GM12878 (cell line): ENCODE measurements around the gene ART4. TPM values are rescaled to one million over a fixed set of nuclear protein-coding genes. Genes with fewer than 3 reads are reported as not detected.

Source experiments
- ATAC-seq: fragments of 200-7000 bp; cut with Tn5 transposase; 3 replicates; pipeline ENCODE4 v1.9.1; 2020; ENCODE audit warnings: mild to moderate bottlenecking, moderate library complexity
- BruUV-seq: library from RNA; stranded (reverse); fragments of 400-500 nt; replicated peaks from 2 replicates; lab custom pipeline; 2021; lab: Mats Ljungman, UMichigan
- CTCF ChIA-PET: fragments of 300-600 bp; sonication (Branson Sonifier 250); formaldehyde crosslinking; extraction: SDS; loops from one replicate; lab custom pipeline; 2021; ENCODE audit warnings: inconsistent platforms; lab: Yijun Ruan, JAX
- POLR2A ChIA-PET: fragments of 350-600 bp; formaldehyde crosslinking; extraction: SDS; loops from one replicate; lab custom pipeline; 2021; ENCODE audit warnings: inconsistent platforms; lab: Charles Lee
- RAD21 ChIA-PET: fragments of 300-600 bp; sonication (Branson Sonifier 250); formaldehyde crosslinking; loops from one replicate; lab custom pipeline; 2023; ENCODE audit warnings: antibody characterized with exemption; ENCODE audit not compliant: unreplicated experiment; lab: Charles Lee
- SMC1A ChIA-PET: fragments of 300-600 bp; sonication (Branson Sonifier 250); formaldehyde crosslinking; loops from one replicate; lab custom pipeline; 2023; ENCODE audit not compliant: unreplicated experiment, uncharacterized antibody; lab: Charles Lee
- DNase-seq: peaks from one replicate; pipeline ENCODE4 v3.0.0-alpha.2; 2011; ENCODE audit warnings: low read depth, low spot score
- FAIRE-seq: peaks from 3 replicates; lab custom pipeline; 2011; peaks lifted over from hg19 to GRCh38; lab: Jason Lieb, UNC
- H2AFZ ChIP-seq: 2 replicates; pipeline ENCODE4 v1.6.0; 2011; ENCODE audit warnings: low read depth, low read length, control low read depth; ENCODE audit not compliant: control insufficient read depth
- H3K27ac ChIP-seq: 2 replicates; pipeline ENCODE4 v1.5.1; 2011; ENCODE audit warnings: control low read depth; ENCODE audit not compliant: control insufficient read depth, insufficient read depth
- H3K27me3 ChIP-seq, 2 experiments: replicated peaks in 1 of 2; 2 replicates each; pipeline versions ENCODE4 v1.6.0 to v1.6.1; 2011; ENCODE audit warnings: low read length in 1 of 2; ENCODE audit not compliant: control insufficient read depth in 2 of 2, insufficient read depth in 2 of 2
- H3K36me3 ChIP-seq, 2 experiments: 2 replicates each; pipeline ENCODE4 v1.5.1; 2011; ENCODE audit warnings: low read length in 1 of 2; ENCODE audit not compliant: control insufficient read depth in 2 of 2, insufficient read depth in 2 of 2
- H3K4me1 ChIP-seq: 2 replicates; pipeline ENCODE4 v1.6.1; 2011; ENCODE audit warnings: mild to moderate bottlenecking, low read length, moderate library complexity, mixed read lengths; ENCODE audit not compliant: control insufficient read depth, insufficient read depth
- H3K4me2 ChIP-seq: 2 replicates; pipeline ENCODE4 v1.6.0; 2011; ENCODE audit warnings: control low read depth; ENCODE audit not compliant: control insufficient read depth, insufficient read depth
- H3K4me3 ChIP-seq: fragments of 200-600 bp; sonication (generic); 2 replicates; pipeline ENCODE4 v1.5.1; 2016
- H3K79me2 ChIP-seq: 2 replicates; pipeline ENCODE4 v1.6.0; 2011; ENCODE audit warnings: low read length; ENCODE audit not compliant: control insufficient read depth, insufficient read depth
- H3K9ac ChIP-seq: 2 replicates; pipeline ENCODE4 v1.8.0; 2011; ENCODE audit warnings: low read length, control low read depth, mixed read lengths; ENCODE audit not compliant: control insufficient read depth, insufficient read depth
- H3K9me3 ChIP-seq: replicated peaks from 3 replicates; pipeline ENCODE4 v1.5.1; 2011; ENCODE audit warnings: mild to moderate bottlenecking, low read length; ENCODE audit not compliant: control insufficient read depth, insufficient read depth
- H4K20me1 ChIP-seq: 2 replicates; pipeline ENCODE4 v1.6.0; 2011; ENCODE audit not compliant: control insufficient read depth, insufficient read depth
- ETV6 ChIP-seq, 2 experiments: fragments of 450-650 bp in 1 of 2; IDR thresholded peaks in 1 of 2; conservative IDR thresholded peaks in 1 of 2; 2 replicates each; pipeline ENCODE4 v1.6.1; 2014; ENCODE audit warnings: antibody characterized with exemption in 1 of 2, borderline replicate concordance in 1 of 2, low read depth in 1 of 2, mild to moderate bottlenecking in 1 of 2, moderate library complexity in 1 of 2
- GABPA ChIP-seq: IDR thresholded peaks from 2 replicates; pipeline ENCODE4 v1.6.1; 2014; ENCODE audit warnings: antibody characterized with exemption, low read depth, mild to moderate bottlenecking, inconsistent platforms
- RAD21 ChIP-seq: IDR thresholded peaks from 2 replicates; pipeline ENCODE4 v1.6.1; 2011; ENCODE audit warnings: mild to moderate bottlenecking, low read depth, low read length, moderate library complexity; ENCODE audit not compliant: insufficient read depth
- STAT3 ChIP-seq: IDR thresholded peaks from 2 replicates; pipeline ENCODE4 v1.6.1; 2011; ENCODE audit warnings: low read depth, low read length, improper control_type of control experiment
- YBX1 ChIP-seq: fragments of 450-650 bp; IDR thresholded peaks from 2 replicates; pipeline ENCODE4 v1.6.1; 2016; ENCODE audit warnings: antibody characterized with exemption
- WGBS: methylation state at CpG from one replicate; pipeline ENCODE4 v1.1.6; 2016; ENCODE audit warnings: low lambda C conversion rate; ENCODE audit not compliant: insufficient replicate concordance, insufficient coverage; ENCODE audit errors: missing lambda C conversion rate; 5-methylcytosine and 5-hydroxymethylcytosine counted together
- in situ Hi-C: fragments of 300-500 bp; cut with MboI; formaldehyde crosslinking; loops from 9 replicates; pipeline ENCODE4 v1.14.3; 2018; ENCODE audit warnings: mixed read lengths
- intact Hi-C: fragments of 100-400 bp; cut with micrococcal nuclease; formaldehyde crosslinking; loops from one replicate; pipeline ENCODE4 v1.14.2; 2022; ENCODE audit not compliant: unreplicated experiment
- polyA plus RNA-seq, 11 experiments: library from polyadenylated mRNA; depleted of rRNA in 4 of 11; unstranded in 6 of 11; stranded (reverse) in 5 of 11; fragments of >200 nt; fragmentation: Nextera tagmentation in 4 of 11; fragmentation: Illumina TruSeq in 1 of 11; extraction: Ambion mirVana in 4 of 11; extraction: Trizol in 1 of 11; gene quantifications; 1 replicate in 1 of 11; 2 replicates in 10 of 11; pipeline versions ENCODE4 v1.2.1 to v1.2.3, GENCODE V29; 2011 to 2016; ENCODE audit warnings: inconsistent platforms in 2 of 11, missing spikeins in 2 of 11, low read depth in 1 of 11
- total RNA-seq, 4 experiments: library from RNA; depleted of rRNA in 3 of 4; stranded (reverse); fragments of >200 nt in 3 of 4; fragmentation: Illumina TruSeq in 1 of 4; extraction: Trizol in 1 of 4; gene quantifications; 2 replicates each; pipeline versions ENCODE4 v1.2.1 to v1.2.3, GENCODE V29; 2013 to 2021

The ART4 gene
- total and polyA plus RNA-seq, 10 of the 15 experiments (the other 5 are each of a cell fraction or from before 2014, with no cell fraction given), result 0.02 TPM; not detected in 9

GRCh38 chr12:14824012-14824634 is 19.2 kb downstream of the ART4 start:
- no peaks in the 10 kb centered on the region for H3K79me2 ChIP-seq
- no peak for DNase-seq
- ChIA-PET RAD21 (no interaction called here), SMC1A (interaction anchor here (1.3 kb wide), 1 partner anchor 40 kb away, joined by 4 read pairs; no protein-coding TSS in a partner anchor), CTCF (no interaction called here)
- no peak overlapping the region for H3K4me3 ChIP-seq
- intact Hi-C loops, result no loop called here
- WGBS, result 0% methylated on average over 1 of the region's 1 CpG
- TF ChIP-seq GABPA, result no peak
- TF ChIP-seq, all 136 proteins: peak for 0
- H4K20me1 ChIP-seq, result no peaks in the 10 kb centered on the region
- no peaks in the 10 kb centered on the region for H3K4me1 ChIP-seq
- FAIRE-seq (no peak), ATAC-seq (no peak)
- H3K9me3 ChIP-seq, result no peaks in the 10 kb centered on the region; the same call in 2 of the 3 replicates
- no peak overlapping the region for H3K4me2 ChIP-seq
- POLR2A ChIA-PET, result no interaction called here
- no peak overlapping the region for H3K27ac ChIP-seq
- H3K9ac ChIP-seq, result no peak overlapping the region
- in situ Hi-C loops, result no loop called here
- no peaks in the 10 kb centered on the region for H3K36me3 ChIP-seq
- H3K27me3 ChIP-seq, result no peaks in the 10 kb centered on the region
- no TSS peak for BruUV-seq
- H2AFZ ChIP-seq, result no peak overlapping the region

- 62% methylated on average over 3 of the region's 3 CpGs for WGBS
- TF ChIP-seq RAD21 (no peak), ETV6 (conservative IDR thresholded peaks at IDR 0.05 in 1 of 2, IDR thresholded peaks at IDR 0.05 in 1 of 2; ENCODE audit: borderline replicate concordance in 1 of 2, low read depth in 1 of 2) (no peak), YBX1 (no peak), STAT3 (no peak), GABPA (no peak)
- H3K9me3 ChIP-seq, result no peaks in the 10 kb centered on the region
- DNase-seq (no peak), FAIRE-seq (no peak), ATAC-seq (no peak)
- no peaks in the 10 kb centered on the region for H3K79me2 ChIP-seq
- H4K20me1 ChIP-seq, result no peaks in the 10 kb centered on the region
- in situ Hi-C loops, result no loop called here
- POLR2A ChIA-PET, result no interaction called here
- H3K27me3 ChIP-seq, result no peaks in the 10 kb centered on the region
- H2AFZ ChIP-seq, result no peak within 1 kb of the TSS
- no TSS peak for BruUV-seq
- no peaks in the 10 kb centered on the region for H3K36me3 ChIP-seq
- RAD21 ChIA-PET, result no interaction called here
- H3K27ac ChIP-seq, result no peak within 1 kb of the TSS
- CTCF ChIA-PET, result interaction anchor here (1.0 to 1.5 kb wide), 4 partner anchors 9 to 574 kb away, joined by 3 to 4 read pairs (median 4); a partner anchor contains a TSS
- no peak within 1 kb of the TSS for H3K4me2 ChIP-seq
- SMC1A ChIA-PET, result interaction anchor here (0.6 to 2.3 kb wide), 3 partner anchors 9 to 309 kb away, joined by 3 to 10 read pairs (median 3); no protein-coding TSS in a partner anchor
- intact Hi-C loops, result no loop called here
- H3K4me1 ChIP-seq, result no peaks in the 10 kb centered on the region
- no peak within 1 kb of the TSS for H3K4me3 ChIP-seq
- no peak within 1 kb of the TSS for H3K9ac ChIP-seq
Observed at GRCh38 chr12:14814014-14814413, 29.3 kb downstream of the ART4 start, which contains the start of gene SMCO3. Gene SMCO3, minus strand, starts transcription at chr12:14814182. Its CDS starts 7,502 bp downstream, at chr12:14806680.
